Stimulated activated CD4-positive, alpha-beta T cell treated with anti-CD3 and anti-CD28 coated beads, TNF-alpha, amount 100 ng/mL, for 24 hours (primary cell): ENCODE measurements around the gene HDAC4.
"Not testable (repeated sequence)": the region's sequence is repeated elsewhere in the genome, so short reads cannot be mapped to it uniquely, and the experiment has no call there.

ENCODE experiments used
- DNase-seq, 3 experiments: peaks; one replicate each; pipeline ENCODE4 v3.0.0-alpha.2; 2020; ENCODE audit warnings: low read depth in 3 of 3

HDAC4 gene

DNA sequence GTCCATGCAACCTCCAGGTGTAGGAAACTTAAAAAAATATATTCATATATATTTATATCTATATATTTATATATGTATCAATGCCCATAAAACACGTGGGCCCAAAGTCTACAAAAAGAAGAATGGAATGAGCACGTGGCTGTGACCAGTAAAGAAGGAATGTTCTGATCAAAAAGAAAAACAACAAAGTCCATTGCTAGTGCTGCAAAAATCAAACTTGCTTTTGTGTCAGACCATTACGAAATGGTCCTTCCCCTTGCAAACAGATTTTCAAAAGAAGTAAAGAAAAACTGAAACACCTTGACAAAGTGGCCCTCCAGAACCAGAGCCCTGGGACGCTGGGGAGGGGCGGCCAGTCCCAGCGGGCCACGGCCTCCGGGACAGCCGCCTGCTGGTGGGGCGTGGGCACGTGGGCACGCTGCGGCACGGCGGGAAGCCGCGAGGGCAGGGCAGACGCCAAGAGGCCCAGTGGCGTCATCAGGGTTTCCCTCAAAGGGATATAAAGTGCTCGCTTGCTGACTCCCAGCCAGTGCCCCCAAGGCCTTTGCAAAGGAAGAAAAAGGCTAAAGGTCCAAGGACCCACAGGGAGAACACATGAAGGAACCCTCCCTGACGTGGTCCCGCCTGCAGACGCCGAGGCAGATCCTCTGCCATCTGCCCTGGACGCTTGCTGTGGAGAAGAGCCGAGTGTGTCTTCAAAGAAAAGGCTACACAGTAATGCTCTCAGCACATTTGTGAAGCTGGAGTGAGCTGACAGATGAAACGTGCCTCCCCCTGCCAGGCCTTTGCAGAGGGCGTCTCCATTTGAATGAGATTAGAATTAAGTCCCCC is 351.2 kb downstream of the HDAC4 start:
- DNase-seq = no peak

DNA sequence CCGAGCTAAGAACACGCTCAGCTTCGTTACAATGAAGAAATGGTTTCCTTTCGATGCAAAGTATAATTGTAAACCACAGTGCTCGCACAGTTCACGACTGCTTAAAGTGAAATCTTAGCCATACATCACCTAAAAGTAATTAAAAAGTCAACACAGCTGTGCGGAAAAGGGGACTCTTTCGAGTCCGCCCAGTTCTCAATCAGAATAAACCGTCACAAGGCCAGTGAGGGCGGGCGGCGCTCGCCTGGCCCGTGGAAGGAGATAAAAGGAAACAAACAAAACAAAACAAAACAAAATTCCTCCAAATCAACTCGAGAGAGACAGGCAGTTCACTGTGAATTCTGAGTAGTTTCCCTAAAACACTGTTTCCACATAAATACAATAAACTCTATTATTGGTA is 352.1 kb downstream of the HDAC4 start:
- no peak for DNase-seq

DNA sequence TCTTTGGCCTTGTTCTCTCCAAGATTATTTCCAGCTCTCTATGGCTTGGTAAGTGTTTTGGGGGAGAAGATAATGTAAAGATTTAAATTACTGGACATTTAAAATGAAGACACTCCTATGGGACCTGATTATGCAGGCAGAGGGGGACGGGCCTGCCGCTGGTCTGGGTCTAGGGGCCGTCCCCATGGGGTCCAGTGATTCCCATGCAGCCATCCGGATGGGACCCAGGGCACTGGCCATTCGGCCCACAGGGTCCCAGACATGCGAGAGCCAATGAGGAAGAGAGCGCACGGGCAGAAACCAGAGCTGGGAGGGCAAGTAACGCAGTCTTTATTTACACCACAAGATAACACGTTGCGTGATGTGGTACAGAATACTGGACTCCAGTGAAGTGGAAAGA is 353.0 kb downstream of the HDAC4 start:
- no peak for DNase-seq

DNA sequence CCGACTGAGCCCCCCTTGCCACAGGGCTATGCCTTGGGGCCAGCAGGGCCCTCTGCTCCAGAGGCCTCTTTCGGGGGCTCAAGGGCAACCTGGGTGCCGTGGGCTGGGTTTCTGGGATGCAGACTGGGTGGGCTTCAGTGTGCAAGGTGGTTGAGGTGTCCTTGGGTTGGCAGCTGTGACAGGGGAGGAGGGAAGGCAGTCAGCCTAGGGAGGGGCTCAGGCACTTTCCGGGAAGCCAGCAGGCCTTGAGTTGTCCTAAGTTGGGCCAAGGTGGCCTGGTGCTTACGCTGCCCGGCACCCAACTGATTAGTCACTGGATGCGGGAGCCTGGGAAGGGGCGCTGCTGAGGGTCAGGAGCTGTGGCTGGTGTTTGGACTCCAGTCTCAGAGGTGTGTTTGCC is 353.4 kb downstream of the HDAC4 start:
- no peak for DNase-seq

DNA sequence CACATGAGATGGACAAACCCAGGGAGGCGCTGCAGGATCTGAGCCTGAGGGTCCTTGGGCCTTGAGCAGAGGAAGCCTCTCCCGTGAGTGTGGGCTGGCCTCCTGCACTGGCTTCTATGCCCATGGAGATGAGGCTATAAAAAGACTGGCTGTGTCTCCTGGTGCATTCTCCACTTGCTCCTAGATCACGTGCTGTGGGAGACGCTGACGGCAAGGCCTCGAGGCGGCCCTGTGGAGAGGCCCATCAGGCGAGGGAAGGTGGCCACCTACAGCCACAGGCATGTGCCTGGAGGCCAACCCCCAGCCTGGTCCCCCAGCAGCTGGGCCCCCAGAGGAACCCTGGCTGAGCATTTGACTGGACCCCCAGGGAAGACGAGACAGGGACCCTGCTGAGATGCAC is 354.0 kb downstream of the HDAC4 start:
- no peak for DNase-seq

DNA sequence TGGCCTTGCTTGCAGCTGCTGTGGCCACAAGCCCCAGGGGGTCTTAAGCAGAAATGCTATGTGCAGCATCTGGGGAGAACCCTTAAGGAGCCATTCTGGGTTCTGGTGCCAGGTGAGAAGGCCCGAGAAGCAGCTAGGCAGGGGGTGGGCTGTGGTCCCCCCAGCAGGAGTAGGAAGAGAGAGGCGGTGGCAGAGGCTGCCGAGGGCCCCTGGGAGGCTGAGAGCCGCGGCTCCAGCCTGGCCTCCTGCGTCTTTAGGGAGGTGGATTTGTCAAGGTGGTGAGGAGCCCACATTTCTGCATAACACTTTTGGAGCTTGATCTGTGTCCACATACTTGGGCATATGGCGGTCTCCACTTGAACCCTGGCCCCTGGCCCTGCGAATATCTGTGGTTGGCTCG is 356.5 kb downstream of the HDAC4 start:
- DNase-seq = no peak

DNA sequence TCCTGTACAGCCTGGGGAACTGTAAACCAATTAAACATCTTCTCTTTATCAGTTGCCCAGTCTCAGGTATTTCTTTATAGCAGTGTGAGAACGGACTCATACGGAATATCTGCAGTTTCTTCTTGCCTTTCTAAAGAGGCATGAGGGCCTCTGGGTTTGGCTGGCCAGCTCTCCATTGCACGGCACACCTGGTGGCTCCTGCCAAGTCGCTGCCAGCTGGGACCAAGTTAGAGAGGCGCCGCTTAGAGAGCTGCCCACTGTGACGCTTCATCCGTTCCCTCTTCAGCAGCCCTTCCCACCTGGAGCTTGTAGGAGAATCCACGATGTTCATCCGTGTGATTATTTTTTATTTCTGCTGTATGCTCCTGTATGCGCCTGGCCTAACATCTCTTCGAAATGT is 357.5 kb downstream of the HDAC4 start:
- DNase-seq = no peak

DNA sequence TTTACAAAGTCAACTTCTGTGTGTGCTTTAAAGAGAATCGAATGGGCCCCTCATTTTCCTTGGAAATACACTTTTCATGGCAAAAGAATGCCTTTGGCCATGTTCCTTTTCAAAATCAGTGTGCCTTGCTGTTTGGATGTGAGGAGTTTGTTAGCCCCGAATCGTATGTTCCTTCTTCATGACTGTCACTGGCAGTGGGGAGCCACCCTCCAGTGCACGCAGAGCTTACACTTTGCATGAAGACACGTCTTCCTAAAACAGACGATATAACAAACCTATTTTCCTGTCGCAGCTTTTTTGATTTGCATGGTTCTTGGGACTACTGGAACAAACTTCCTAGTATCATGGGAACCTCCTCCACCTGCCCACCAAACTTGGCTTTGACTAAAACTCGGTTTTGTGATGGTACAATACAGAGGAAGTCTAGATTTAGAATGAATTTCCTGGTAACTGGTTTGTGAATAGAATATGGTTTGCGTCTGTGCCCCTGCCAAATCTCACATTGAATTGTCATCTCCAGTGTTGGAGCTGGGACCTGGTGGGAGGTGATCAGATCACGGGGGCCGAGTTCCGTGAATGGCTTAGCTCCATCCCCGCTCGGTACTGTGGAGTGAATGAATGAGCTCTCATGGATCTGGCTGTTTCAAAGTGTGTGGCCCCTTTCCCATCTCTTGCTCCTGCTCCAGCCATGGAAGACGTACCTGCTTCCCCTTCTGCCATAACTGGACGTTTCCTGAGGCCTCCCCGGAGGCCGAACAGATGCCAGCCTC is 358.1 kb downstream of the HDAC4 start:
- DNase-seq = no peak

DNA sequence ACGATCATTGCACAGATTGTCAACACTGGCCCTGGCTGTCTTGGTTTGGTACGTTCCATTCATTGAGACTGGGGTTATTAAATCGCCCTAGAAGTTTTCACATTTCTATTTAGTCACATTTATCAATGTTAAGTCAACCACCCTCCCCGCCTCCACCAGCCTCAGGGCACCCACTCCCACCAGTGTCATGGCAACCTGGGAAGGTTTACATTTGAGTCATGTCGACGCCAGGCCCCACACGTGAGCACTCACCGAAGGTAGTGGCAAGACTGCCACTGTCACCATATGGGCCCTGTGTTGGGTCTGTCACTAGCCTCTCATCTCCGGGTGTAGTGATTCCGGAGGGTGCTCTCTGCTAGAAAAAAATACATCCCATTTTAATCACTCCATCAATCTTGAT is 358.8 kb downstream of the HDAC4 start:
- no peak for DNase-seq

DNA sequence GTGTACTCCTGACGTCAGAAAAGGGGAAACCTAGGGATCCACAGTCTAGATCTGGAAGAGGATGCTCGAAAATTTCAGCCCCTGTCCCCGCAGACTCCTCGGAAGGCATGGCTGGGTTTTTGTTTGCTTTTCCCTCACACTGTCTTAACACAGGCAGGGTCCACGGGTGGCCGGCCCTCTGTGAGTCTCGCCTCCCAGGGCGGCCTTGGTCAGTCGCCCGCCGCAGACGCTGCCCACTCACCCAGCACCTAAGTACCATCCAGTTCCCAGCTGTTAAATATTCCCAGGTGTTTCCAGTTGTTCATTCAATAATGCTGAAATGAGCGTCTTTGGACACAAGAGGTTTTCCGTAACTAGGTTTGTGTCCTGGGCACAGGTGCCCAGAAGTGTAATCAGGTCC is 359.8 kb downstream of the HDAC4 start:
- DNase-seq = no peak

DNA sequence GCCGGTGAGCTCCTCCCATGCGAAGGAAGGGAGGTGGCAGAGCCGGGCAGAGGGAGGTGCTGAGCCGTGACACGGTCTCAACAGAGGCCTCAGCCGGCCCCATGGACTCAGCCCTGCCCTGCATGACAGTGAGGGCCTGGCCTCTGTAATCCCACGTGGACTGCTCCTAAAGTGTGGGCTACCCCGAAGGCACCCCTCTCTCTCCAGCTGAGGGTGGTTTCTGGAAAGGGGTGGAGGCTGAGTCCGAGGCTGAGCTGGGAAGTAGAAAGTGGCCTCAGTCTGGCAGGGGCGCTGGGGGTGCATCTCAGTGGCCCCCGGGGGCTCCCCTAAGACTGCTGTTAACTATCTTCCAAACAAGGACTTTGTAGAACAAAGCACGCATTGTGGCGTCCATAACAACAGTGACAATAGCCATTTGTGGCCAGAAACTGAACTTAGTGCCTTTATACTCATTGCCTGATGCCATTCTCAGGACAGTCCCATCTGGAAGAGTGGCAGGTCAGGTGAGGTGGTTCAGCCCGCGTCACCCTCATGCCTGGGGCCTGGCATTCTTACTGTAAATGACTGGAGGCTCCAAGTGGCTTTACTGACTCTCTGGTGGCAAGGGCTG is 360.6 kb downstream of the HDAC4 start:
- no peak for DNase-seq

DNA sequence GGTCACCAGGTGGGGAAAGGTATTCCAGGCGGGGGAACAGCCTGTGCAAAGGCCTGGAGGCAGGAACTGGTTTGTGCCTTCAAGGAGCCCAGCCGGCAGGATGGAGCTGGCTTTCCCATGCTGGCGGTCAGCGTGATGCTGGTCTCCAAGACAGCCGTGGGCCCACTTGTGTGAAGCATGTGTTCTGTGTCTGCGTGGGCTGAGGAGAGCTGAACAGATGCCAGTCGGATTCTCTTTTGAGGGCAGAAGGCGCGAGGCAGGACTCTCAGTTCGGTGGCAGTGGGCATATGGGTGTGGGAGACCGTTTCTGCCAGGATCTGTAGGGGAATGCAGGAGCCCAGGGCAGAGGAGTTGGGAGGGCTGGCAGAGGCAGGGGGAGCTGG is 361.4 kb downstream of the HDAC4 start:
- DNase-seq = no peak

DNA sequence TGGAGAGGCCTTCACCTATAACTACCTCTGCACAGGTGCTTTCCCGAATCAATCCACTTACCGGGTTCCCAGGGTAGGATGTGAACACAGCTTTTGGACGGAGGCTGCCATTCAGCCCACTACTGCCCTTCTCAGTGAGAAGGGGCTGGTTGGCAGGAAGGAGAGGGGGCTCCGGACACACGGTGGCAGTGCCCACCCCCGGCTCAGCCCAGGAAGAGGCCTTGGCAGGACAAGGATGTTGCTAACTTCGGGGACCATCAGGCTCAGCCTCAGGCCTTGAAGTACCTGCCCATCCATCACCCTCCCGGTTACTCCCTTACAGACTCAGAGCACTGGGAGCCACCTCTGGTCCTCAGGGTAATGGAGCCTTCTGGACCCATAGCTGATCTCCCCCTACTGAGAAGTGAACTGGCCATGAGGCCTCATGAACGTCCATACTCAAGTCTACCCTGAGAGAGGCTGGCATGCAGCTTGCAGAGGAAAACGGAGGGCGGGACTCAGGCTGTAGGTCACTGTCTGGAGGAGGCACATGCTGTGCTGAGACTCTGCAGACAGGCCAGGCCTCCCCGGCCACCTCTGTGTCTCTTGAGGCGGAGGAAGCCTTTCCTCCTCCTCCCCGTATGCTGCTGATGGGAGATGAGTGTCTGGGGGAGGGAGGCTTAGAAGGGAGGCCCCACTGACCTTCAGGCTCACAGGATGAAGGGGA is 361.9 kb downstream of the HDAC4 start:
- no peak for DNase-seq

DNA sequence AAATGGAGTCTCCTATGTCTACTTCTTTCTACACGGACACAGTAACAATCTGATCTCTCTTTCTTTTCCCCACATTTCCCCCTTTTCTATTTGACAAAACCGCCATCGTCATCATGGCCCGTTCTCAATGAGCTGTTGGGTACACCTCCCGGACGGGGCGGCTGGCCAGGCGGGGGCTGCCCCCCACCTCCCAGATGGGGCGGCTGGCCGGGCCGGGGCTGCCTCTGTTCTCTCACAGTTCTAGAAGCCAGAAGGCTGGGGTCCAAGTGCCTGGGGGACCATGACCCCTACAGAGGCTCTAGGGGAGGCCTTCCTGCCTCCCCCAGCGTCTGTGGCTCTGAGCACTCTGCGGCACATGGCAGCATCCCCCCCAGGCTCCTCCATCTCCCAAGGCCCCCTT is 362.5 kb downstream of the HDAC4 start:
- DNase-seq = not testable (repeated sequence)

DNA sequence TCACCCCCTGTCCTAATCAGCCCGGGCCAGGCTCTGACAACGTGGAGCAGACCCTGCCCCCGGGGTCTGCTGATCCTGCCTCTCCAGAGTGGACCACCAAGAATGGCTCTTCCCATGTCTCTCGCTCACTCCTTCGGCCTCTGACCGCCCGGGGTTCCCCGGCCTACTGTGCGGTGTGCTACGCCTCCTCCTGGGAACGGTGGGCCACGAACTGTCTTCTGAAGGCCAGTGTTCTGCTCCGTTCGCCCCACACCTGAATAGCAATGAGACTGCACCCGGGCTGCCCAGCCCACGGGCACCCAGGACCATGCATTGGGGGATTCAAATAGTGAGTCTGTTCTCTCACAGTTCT is 363.3 kb downstream of the HDAC4 start:
- DNase-seq = no peak

DNA sequence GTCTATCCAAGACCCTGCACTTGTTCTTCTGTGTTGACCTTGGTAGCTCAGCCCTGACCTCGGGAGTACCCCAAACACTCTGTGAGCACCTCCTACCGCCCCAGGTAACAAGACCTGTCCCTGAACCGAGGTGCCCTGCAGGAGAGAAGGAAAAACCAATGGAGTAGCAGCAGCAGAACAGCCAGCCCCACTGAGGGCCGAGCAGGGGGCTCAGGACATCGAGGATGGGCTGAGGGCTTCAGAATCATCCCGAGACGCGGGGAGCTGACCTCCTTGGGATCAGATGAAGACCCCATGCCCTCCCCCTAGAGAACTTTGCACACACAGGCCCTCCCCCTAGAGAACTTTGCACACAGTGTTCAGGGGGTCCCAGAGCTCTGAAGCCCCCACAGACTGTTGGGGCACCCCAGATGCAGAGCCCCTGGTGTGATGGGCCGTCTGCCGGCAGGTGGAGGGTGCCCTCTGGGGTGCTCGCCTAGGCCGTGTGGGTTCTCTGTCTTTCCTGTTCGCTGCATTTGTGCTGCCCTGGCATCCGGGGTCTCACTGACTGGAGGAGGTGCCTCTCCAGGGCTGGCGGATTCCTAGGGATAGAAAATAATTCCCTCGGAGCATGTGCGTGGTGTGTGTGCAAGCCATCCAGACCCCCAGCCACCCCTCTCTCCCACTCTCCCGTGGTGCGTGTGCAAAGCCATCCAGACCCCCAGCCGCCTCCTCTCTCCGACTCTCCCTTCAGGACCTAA is 363.8 kb downstream of the HDAC4 start:
- DNase-seq = no peak

DNA sequence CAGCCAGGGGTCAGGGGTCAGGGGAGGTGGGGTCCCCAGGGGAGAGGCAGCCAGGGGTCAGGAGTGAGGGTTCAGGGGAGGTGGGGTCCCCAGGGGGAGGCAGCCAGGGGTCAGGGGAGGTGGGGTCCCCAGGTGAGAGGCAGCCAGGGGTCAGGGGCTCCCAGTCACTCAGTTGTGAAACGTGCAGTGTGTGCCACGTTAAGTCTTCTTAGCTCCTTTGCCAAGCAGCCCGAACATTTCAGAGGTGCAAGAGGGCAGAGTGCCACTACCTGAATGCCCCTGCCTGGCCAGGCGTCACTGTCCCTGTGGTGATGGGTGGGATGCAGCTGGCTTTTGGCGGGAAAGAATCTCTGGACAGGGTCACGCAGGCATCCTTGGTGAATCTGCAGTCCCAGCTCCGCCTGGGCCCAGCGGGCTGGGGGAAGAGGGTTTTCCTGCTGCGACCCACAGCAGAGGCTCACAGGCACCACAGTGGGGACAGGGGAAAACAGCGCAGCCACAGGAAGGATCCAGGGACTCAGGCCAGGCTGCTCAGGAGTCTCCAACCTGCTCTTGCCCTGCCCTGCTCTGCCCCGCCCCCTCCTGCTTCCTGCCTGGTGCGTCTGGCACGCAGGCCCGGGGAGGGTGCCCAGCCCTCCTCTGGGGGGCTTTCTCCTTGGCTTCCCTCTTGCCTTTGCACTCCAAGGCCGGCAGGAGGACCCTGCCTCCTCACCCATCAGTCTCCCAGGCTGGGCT is 364.7 kb downstream of the HDAC4 start:
- DNase-seq = no peak

DNA sequence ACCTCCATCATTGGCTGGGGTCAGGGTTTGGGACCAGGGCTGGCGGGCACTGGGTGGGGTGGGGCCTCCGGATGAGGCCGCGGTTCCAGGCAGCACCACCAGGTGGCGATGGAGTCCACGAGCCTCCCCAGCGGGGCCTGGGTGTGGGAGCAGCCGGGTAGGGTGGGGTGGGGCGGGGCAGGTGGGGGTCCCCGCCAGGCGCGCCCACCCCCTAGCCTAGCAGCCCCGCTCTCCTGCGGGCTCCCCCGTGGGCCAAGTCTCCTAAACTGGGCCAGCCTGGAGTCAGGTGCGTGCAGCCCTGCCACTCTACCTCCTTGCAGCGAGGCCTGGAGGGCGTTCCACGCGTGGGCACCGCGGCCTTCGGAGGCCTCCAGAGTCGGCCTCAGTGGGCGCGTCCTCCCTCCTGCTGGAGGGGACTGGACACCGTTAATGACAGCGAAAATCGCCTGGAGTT is 365.4 kb downstream of the HDAC4 start:
- peak; percentile 37 to 58 (median 39) for DNase-seq

DNA sequence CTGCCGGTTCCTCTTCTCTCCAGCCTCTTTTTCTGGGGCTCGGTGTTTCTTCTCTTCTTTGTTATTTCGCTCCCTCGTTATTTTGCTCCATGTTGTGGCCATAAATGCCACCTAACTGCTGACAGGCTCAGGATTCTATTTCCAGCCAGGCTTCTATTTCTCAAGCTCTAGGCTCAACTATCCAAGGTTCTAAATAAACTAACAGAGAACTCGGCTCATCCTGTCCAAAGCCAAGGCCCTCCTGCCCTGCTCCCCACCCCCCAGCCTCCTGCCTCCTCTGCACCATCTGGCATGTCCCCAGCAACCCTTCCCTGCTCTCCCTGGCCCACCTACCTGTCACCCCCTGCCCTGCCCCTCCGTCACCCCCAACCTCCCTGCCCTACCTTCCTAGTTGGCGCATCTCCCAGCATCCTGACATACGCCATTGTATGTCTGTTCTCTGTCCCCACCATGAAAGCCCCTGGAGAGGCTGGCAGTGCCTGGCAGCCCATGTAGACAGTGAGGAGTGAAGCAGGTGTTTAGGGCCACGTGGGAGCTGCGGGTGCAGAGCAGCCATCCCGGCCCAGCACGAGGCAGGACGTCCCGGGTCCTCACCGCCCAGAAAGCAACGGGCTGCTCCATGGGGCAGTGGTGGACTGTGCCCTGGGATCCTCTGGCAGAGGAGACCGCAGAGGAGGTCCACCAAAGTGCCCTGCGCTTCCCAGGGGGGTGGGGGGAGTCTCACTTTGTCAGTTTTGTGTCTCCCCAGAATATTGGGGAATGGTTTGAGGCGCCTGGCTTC is 366.1 kb downstream of the HDAC4 start:
- DNase-seq = no peak
